ENCODE data around the gene POLA2.

POLA2 gene

DNA sequence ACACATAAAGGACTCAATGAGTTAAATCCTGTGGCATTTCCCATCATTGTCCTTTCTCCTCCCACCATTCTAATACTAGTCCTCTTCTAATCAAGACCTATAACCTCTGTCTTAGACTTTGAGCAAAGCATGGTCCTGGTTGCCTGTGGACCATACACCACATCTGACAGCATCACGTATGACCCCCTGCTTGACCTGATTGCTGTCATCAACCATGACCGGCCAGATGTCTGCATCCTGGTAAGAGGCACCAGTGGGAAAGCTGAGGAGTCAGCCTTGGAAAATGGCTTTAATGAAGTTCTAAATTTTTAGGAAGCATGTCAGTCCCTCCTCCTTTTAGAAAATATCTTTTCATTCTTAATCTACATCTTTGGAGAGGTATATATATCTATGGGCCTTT is 25.8 kb downstream of the POLA2 start:
- DNase-seq (ENCODE audit: low spot score), result no peak

GRCh38 chr11:65288706-65289536 is 27.2 kb downstream of the POLA2 start:
- DNase-seq (ENCODE audit: low spot score), result no peak

DNA sequence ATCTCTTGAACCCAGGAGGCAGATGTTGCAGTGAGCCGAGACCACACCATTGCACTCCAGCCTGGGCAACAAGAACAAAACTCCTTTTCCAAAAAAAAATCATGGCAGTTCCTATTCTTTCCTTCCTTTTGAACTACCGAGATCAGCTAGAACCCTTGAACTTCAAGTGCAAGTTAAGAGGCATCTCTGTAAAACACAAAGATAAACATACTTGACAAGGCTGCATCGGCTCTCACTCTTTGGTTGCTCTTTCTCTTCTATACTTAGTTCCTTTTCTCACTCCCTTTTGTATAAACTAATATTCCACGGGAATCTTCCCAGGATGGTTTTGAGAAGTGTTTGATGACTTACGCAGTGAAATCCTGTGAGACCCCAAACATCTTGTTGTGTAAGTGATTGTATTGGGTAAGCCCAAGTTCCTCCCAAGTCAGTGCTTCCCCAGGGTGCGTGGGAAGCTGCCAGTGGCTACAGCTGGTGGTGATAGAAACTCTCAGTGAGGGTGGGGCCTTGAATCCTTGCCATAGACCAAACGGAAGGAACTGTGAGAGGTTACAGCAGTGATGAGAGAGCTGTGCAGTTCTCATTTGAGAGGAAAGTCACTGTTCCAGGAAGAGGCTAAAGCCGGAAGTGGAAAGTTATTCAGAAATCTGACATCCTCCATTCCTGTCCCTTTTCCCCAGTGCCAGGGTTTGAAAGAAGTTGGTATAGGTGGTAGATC is 28.8 kb downstream of the POLA2 start:
- DNase-seq (ENCODE audit: low spot score), result peak; percentile 39

GRCh38 chr11:65291613-65292012 is 29.9 kb downstream of the POLA2 start:
- DNase-seq (ENCODE audit: low spot score), result no peak

- DNase-seq (ENCODE audit: low spot score), result no peak
Measured at GRCh38 chr11:65292890-65293289, 31.1 kb downstream of the POLA2 start.

DNA sequence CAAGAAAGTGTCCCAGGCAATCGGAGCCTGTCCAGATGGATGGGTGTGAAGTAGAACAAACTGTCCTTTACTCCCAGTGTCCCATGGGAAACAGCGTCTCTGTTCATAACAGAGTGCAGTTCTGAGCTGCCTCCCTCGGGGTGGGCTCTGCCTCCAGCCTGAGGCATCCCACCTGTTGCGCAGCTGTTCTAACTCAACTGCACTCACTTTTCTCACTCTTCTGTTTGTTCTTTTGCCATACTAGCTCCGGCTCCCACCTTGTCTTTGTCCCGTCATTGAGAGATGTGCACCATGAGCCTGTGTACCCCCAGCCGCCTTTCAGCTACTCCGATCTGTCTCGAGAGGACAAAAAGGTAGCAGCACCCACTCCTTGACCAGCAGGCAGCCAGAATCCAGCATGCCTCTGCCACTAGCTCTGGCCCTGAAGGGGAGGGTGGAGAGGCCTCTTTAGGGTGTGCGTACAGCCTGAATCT is 32.2 kb downstream of the POLA2 start:
- no peak for DNase-seq (ENCODE audit: low spot score)

DNA sequence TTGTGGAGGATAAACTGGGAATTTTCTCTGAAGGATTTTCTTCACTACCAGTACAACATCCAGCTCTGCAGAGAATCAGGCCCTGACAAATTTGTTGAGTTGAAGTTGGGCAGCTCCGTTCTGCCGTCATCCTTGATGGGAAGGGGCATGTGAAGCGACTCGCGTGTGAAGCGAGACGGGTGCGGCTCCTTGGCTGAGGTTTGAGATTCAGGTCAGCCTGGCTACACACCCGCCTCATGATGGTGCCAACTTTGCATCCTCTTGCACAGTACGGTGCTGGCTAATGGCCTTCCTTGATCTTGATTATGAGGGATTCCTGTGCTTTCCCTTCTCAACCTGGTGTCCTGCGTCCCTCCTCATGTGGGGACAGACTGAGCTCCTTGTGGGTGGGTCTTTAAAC is 33.2 kb downstream of the POLA2 start:
- no peak for DNase-seq (ENCODE audit: low spot score)

DNA sequence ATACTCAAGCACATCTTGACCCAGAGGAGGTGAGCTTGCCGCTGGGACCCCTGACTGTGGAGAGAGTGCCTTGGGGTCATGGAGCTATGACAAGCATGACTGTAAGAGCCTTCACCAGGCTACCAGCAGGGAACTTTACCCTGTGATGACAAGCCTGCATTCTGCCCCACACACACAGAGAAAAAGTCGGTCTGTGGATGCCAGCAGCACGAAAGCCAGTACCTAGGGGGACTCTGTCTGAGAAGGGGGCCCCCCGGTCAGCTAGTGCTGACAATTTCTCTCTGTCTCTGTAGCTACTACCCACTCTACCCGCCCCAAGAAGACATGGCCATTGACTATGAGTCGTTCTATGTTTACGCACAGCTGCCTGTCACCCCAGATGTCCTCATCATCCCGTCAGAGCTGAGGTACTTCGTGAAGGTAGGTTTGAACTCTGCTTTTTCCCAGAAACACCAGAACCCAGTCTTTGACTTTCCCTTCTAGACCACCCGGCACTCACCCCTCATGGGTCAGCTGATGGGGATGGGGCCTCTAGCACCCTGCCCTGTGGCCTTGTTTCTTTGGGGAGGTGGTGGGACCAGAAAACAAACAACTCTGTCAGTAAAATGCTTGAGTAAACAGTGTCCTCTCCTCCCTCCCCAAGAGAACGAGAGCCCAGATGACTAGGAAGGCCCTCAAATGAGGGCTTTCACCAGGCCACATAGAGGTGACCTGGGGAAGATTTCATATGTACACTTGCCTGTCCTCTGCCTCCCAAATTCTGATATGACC is 34.0 kb downstream of the POLA2 start:
- no peak for DNase-seq (ENCODE audit: low spot score)

DNA sequence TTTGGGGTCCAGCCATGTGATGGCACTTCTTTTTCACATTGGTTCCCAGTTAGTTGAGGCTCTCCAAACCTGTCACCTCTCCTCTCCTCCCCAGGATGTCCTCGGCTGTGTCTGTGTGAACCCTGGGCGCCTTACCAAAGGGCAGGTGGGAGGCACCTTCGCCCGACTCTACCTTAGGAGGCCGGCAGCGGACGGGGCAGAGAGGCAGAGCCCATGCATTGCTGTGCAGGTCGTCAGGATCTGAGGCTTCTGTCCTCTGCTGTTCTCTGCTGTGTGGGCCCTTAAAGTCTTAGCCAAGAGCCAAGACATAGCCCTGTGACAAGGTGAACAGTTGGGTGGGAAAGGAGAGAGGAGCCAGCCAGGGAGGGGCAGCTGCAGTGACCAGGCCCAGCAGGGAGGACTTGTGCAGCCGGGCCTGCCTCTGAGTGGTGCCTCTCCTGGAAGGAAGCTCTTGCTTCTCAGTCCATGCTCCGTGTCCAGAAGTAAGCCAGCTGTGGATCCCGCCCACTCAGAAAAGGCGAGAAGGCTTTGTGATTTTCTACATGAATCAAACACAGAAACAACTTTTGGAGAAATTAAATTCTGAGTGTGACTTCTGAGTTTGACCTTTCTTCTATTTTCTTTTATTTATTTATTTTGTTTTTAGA is 35.4 kb downstream of the POLA2 start:
- DNase-seq (ENCODE audit: low spot score), result no peak

- no peak for DNase-seq (ENCODE audit: low spot score)
Measured at GRCh38 chr11:65298131-65298535, 36.4 kb downstream of the POLA2 start.

DNA sequence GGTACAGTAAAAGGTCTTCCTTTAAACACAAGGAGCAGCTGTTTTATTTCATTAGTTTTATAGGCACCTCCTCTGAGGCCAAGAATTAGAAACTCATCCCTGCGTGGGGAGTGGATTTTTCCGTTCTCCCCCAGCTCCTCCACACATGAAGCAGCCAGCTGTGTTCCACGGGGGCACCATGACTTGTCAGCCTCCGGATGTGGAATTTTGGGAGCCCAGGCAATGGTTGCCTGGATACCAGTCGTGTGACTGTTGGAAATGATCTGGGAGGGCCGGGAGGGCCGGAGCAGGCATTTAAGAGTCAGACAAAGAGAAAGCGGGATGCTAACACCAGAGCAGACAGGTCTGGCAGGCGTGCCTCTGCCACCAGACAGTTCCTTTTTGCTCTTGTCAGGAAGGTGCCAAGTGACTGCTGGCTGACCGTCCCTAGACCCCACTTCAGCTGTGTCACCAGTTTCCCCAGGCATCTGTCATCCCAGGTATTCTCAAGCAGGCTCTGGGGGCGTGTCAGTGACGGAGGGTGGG is 37.0 kb downstream of the POLA2 start:
- DNase-seq (ENCODE audit: low spot score), result no peak

DNA sequence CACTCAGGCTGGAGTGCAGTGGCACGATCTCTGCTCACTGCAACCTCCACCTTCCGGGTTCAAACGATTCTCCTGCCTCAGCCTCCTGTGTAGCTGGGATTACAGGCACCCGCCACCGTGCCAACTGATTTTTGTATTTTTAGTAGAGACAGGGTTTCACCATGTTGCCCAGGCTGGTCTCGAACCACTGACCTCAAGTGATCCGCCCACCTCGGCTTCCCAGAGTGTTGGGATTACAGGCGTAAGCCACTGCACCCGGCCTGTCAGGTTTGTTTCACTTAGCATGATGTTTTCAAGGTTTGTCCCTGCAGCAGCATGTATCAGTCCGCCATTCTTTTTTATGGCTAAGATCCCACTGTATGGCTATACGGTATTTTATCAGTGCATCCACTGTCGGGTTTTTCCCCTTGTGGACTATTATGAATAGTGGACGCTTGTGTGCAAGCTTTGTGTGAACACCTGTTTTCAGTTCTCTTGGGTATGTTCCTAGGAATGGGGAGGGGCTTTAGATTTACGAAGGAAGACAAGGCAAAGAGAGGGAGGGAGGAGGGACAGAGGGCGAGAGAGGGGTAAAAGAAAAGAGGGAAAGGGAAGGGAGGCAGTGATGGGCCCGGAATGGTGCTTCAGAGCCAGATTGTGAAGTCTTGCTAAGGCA is 39.0 kb downstream of the POLA2 start:
- no peak for DNase-seq (ENCODE audit: low spot score)

DNA sequence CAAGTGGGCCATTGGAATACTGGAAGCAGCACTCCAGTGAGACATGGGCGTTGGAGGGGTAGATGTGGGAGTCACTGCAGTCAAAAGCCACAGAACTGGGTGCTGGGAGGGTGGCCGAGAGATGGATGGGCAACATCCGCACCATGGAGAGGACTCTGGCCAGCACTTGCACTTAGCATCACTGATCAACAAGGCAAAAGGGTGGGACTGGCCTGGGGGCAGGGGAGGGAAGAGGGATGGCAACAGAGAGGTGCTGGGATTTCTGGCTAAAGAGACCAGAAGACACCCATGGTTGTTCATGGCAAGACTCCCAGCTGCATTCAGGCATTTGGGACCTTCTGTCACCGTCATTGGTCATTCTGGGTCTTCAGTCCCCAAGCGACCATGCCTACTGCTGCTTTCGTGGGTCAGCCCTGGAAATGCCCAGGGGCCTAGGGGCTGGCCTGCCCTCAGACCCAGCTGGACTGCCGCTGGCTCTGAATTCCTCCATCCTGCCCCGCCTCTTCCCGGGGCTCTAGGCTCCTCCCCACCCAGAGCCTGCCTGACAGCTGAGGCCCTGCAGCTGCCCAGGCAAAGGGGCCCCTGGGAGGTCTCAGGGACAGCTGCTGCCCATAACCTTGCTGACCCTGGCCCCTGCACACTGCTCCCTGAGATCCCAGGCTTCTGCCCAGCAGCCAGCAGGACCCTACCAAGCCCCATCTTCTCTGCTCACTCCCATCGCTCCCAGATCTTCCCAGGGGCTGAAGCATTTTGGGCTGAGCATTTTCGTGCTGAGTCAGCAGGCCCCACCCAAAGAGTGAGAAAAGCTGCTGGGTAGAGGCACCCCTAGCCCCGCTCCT is 39.9 kb downstream of the POLA2 start:
- DNase-seq (ENCODE audit: low spot score), result no peak

- no peak for DNase-seq (ENCODE audit: low spot score)
Measured at GRCh38 chr11:65303555-65303954, 41.8 kb downstream of the POLA2 start.

DNA sequence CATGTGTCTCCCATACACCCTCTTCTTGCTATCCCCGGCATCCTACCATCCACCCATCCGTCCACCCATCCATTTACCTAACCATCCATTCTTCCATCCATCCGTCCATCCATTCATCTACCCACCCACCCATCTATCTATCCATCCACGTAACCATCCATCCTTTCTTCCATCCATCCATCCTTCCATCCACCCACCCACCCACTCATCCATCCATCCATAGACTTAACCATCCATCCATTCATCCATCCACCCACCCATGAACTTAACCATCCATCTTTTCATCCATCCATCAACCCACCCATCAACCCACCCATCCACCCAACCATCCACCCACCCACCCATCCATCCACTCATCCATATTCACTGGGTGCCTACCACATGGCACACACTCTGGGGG is 42.3 kb downstream of the POLA2 start:
- no peak for DNase-seq (ENCODE audit: low spot score)

DNA sequence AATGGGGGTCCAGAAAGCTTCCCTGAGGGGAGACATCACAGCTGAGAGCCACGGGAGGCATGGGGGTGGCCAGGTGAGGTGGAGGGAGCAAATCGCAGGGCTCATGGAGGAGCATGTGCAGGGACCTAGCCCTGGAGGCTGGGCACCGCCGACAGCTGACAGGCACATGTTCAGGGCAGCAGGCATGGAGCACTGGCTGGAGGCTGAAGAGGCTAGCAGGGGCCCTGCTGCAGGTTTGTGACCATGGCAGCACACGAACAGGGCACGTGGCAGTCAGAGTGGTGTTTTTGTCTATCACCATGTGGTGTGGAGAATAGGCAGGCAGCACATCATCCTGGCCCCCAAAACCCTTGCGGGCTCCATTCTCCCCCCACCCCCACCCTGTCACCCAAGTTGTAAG is 42.9 kb downstream of the POLA2 start:
- no peak for DNase-seq (ENCODE audit: low spot score)

DNA sequence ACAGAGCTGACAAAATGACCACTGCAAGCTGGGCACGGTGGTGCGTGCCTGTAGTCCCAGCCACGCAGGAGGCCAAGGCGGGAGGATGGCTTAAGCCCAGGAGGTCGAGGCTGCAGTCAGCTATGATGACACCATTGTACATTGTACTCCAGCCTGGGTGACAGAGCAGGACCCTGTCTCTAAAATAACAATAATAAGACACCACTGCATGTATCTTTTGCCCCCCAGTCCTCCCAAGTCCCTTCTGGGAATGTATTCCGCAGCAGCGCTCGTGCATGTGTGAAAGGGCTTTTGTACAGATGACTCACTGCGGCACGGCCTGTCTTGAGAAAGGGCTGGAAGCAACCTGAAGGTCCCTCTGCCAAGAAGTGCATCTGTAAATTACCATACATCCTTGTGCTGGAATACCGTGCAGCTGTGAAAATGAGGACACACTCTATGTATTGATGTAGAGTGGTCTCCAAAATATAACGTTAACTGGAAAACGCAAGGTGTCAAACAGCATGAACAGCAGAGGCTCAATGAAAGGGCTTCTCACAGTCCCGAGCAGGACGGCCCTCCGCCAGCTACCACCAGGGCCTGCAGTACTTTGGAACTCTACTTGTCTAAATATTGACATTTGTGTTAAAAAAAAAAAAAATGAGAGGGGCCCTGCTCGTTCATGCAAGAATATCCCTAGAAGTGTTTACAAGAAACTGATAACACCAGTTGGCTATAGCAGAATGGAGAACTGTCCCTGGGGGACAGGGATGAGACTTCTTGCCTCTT is 43.9 kb downstream of the POLA2 start:
- no peak for DNase-seq (ENCODE audit: low spot score)

GRCh38 chr11:65307298-65308229 is 45.8 kb downstream of the POLA2 start:
- DNase-seq (ENCODE audit: low spot score), result no peak
